Lower leg skin (tissue), 4 donors: Measurements from ENCODE around the gene NLGN4X. TPM values are rescaled to one million over a fixed set of nuclear protein-coding genes. Genes with fewer than 3 reads are reported as not detected.

Experiments
- DNase-seq, 2 donors: peaks; one replicate each; pipeline ENCODE4 v3.0.0-alpha.2; 2019; ENCODE audit warnings: low spot score in 2 of 2
- H3K4me3 ChIP-seq: fragments of 200-600 bp; sonication (generic); 2 replicates; pipeline ENCODE4 v1.5.1; 2017; ENCODE audit warnings: mild to moderate bottlenecking, low read depth; ENCODE audit not compliant: poor library complexity, severe bottlenecking
- POLR2A ChIP-seq, 2 donors: fragments of 450-650 bp; IDR thresholded peaks; one replicate each; pipeline ENCODE4 v1.6.1; 2016 to 2017; ENCODE audit warnings: antibody characterized with exemption in 2 of 2, mild to moderate bottlenecking in 1 of 2, moderate library complexity in 1 of 2
- WGBS, 2 donors: methylation state at CpG; one replicate each; pipeline ENCODE4 v1.1.5; 2018; 5-methylcytosine and 5-hydroxymethylcytosine counted together
- intact Hi-C: fragments of 100-400 bp; cut with DNase I; formaldehyde crosslinking; loops from one replicate; pipeline ENCODE4 v1.15.0; 2023; ENCODE audit warnings: low total_unique reads
- total RNA-seq, 4 donors: library from RNA; depleted of rRNA; stranded (reverse); fragments of >200 nt; gene quantifications; one replicate each; pipeline ENCODE4 v1.1.0, GENCODE V29; 2016
- TF ChIP-seq, protein P1 (sequence below), 3 donors: fragments of 450-650 bp; IDR thresholded peaks; one replicate each; pipeline ENCODE4 v1.5.1; 2016; ENCODE audit warnings: antibody characterized with exemption in 3 of 3, mild to moderate bottlenecking in 3 of 3, moderate library complexity in 2 of 3

NLGN4X gene
- total RNA-seq, 4 donors from 2014 or later = 0.17 to 2.2 (median 0.72) TPM

DNA sequence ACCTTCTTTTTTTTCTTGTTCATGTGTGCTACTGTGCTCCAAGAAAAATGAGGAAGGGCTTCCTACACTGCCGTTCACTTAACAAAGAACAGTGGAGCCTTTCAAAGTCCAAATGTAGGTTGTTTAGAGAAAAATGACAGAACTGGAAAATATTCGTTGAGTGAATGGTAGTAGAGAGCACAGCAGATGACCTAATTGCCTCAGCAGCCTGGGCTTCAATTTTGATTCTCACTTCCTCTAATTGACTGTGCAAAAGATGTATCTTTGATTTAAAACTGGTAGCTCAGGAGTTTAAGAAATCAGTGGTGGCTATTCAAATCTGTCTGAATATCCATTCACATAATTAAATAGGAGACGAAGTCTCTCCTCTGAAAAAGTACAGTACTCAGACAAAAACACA lies 5.2 kb downstream of the NLGN4X start:
- TF ChIP-seq, protein P1, sequence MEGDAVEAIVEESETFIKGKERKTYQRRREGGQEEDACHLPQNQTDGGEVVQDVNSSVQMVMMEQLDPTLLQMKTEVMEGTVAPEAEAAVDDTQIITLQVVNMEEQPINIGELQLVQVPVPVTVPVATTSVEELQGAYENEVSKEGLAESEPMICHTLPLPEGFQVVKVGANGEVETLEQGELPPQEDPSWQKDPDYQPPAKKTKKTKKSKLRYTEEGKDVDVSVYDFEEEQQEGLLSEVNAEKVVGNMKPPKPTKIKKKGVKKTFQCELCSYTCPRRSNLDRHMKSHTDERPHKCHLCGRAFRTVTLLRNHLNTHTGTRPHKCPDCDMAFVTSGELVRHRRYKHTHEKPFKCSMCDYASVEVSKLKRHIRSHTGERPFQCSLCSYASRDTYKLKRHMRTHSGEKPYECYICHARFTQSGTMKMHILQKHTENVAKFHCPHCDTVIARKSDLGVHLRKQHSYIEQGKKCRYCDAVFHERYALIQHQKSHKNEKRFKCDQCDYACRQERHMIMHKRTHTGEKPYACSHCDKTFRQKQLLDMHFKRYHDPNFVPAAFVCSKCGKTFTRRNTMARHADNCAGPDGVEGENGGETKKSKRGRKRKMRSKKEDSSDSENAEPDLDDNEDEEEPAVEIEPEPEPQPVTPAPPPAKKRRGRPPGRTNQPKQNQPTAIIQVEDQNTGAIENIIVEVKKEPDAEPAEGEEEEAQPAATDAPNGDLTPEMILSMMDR (IDR thresholded peaks at IDR 0.05) = no peak
- TF ChIP-seq POLR2A (IDR thresholded peaks at IDR 0.05) = no peak
- H3K4me3 ChIP-seq = no peak overlapping the region
- DNase-seq = no peak
- intact Hi-C loops = no loop called here
- 51 to 55% methylated on average over 3 of the region's 3 CpGs for WGBS, 2 donors

DNA sequence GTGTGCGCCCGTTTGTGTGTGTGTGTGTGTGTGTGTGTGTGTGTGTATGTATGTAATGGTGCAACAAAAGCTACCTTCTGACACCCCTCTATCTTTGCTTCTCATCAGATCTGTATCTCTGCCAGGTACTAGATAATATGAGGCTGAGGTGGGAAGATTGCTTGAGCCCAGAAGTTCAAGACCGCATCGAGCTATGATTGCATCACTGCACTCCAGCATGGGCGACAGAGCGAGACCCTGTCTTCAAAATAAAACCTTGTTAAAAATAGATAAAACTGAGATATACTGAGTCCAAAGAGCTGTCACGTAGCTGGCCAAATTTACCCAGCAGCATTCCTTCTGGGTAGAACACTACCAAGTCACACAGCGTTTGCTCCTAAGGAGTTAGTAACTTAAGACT lies 18.4 kb downstream of the NLGN4X start:
- intact Hi-C loops = no loop called here
- H3K4me3 ChIP-seq = no peak overlapping the region
- no peak for TF ChIP-seq POLR2A (IDR thresholded peaks at IDR 0.05)
- TF ChIP-seq, protein P1 (IDR thresholded peaks at IDR 0.05) = no peak
- 92 to 95% methylated on average over 8 of the region's 8 CpGs for WGBS, 2 donors
- no peak for DNase-seq

DNA sequence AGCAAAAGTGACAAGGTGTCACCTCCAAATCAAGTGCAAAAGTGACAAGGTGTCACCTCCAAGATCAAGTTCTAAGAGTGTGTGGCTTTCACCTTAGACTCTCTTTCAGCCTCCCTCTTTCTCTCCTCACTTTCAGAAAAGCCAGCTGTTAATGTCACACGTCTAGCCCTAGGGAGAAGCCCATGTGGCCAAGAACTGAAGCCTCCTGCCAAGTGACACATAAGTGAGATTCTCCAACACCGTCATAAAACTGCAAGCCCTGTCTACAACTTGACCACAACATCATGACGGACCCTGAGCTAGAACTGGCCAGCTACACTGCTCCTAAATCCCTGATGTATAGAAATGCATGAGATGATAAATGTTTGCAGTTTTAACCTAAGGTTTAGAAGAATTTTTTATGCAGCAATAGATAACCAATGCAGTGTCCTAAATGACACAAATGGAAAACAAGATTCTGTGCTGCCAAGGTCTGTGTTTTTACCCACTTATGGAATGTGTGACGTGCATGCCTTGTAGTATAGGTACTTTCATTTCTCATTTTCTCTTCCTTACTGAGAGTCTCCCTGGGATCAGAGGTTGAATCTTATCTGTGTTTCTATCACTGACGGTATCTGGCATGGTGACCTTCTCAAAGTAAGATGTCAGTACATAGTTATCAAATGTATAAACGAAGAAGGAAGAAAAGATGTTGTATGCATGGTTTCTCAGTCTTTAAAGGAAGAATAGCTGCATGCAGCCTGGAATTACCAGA lies 25.0 kb downstream of the NLGN4X start:
- intact Hi-C loops = no loop called here
- 66 to 71% methylated on average over 6 of the region's 6 CpGs for WGBS, 2 donors
- DNase-seq = no peak
- no peak overlapping the region for H3K4me3 ChIP-seq
- no peak for TF ChIP-seq POLR2A (IDR thresholded peaks at IDR 0.05)
- TF ChIP-seq, protein P1 (IDR thresholded peaks at IDR 0.05) = no peak

DNA sequence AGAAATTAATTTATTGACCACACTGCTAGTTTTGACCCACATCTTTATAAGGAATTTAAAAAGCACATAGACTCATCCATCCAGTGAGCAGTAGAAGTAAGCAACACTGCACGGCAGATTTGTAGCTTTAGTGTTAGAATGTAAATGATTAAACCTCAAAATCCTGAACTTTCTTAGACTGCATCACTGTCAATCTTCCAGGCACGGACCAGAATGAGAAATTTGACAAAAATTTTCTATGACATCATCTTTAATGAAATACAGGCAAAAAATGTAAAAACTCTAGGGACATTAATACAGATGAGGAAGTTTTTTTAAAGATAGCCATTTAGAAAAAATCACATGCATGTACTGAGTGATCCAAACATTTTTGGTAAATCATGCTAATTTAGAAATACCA lies 29.2 kb downstream of the NLGN4X start:
- intact Hi-C loops = no loop called here
- 58 to 70% methylated on average over 2 of the region's 2 CpGs for WGBS, 2 donors
- no peak for DNase-seq
- no peak overlapping the region for H3K4me3 ChIP-seq
- TF ChIP-seq, protein P1 (IDR thresholded peaks at IDR 0.05) = no peak
- no peak for TF ChIP-seq POLR2A (IDR thresholded peaks at IDR 0.05)

DNA sequence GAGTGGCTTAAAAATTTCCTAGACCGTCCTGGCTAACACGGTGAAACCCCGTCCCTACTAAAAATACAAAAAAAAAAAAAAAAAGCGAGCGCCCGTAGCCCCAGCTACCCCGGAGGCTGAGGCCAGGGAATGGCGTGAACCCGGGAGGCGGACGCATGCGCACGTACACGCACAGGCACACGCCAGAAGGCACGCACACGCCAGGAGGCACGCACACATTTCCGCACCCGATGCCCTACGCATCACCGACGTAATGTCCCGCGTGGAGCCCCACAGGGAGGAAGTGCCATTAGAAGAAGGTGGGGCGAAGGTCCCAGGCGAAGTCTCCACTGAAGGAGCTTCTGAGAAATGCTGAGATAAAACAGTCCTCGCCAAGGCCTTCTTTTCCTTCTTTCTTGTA lies 41.4 kb downstream of the NLGN4X start:
- DNase-seq = no peak
- TF ChIP-seq POLR2A (IDR thresholded peaks at IDR 0.05) = no peak
- TF ChIP-seq, protein P1 (IDR thresholded peaks at IDR 0.05) = no peak
- intact Hi-C loops = no loop called here
- 98% methylated on average over 28 of the region's 28 CpGs for WGBS, 2 donors
- no peak overlapping the region for H3K4me3 ChIP-seq
